ENCODE results near the gene CHST11.
"Not testable (repeated sequence)": the region's sequence is repeated elsewhere in the genome, so short reads cannot be mapped to it uniquely, and the experiment has no call there.

Gene CHST11

GRCh38 chr12:104743202-104743580 is 286.4 kb downstream of the CHST11 start:
- H3K4me1 Mint-ChIP-seq (ENCODE audit: low read depth in 2 of 2), result peaks cover 72 to 81% of the 10 kb centered on the region in 2 donors
- H3K9me3 Mint-ChIP-seq, result no peaks in the 10 kb centered on the region
- H3K27ac Mint-ChIP-seq, result peak overlapping the region in 1 of 2 donors; percentile 83
- peaks cover 19% of the 10 kb centered on the region for H3K36me3 Mint-ChIP-seq (ENCODE audit: insufficient read depth)
- DNase-seq, result no peak
- no peak for ATAC-seq (replicated peaks)
- no peak overlapping the region for H3K4me3 Mint-ChIP-seq
- H3K27me3 Mint-ChIP-seq, result no peaks in the 10 kb centered on the region

GRCh38 chr12:104743753-104744548 is 287.2 kb downstream of the CHST11 start:
- Mint-ChIP-seq H3K27ac (peak overlapping the region in 1 of 2 donors; percentile 42), H3K4me1 (ENCODE audit: low read depth in 2 of 2) (peaks cover 70 to 78% of the 10 kb centered on the region in 2 donors), H3K36me3 (ENCODE audit: insufficient read depth) (peaks cover 15% of the 10 kb centered on the region)
- H3K9me3 Mint-ChIP-seq; DNase-seq; ATAC-seq (replicated peaks); H3K4me3 Mint-ChIP-seq; H3K27me3 Mint-ChIP-seq: not testable (repeated sequence)

GRCh38 chr12:104746467-104747088 is 289.8 kb downstream of the CHST11 start:
- H3K4me3 Mint-ChIP-seq, result no peak overlapping the region
- peaks cover 7% of the 10 kb centered on the region for H3K36me3 Mint-ChIP-seq (ENCODE audit: insufficient read depth)
- ATAC-seq (replicated peaks) (no peak), DNase-seq (no peak)
- peaks cover 57 to 67% of the 10 kb centered on the region in 2 donors for H3K4me1 Mint-ChIP-seq (ENCODE audit: low read depth in 2 of 2)
- H3K27ac Mint-ChIP-seq, result peak overlapping the region; percentile 71 to 83
- H3K9me3 Mint-ChIP-seq, result no peaks in the 10 kb centered on the region
- no peaks in the 10 kb centered on the region for H3K27me3 Mint-ChIP-seq

- Mint-ChIP-seq H3K27me3 (no peaks in the 10 kb centered on the region), H3K4me1 (ENCODE audit: low read depth in 2 of 2) (peaks cover 61 to 67% of the 10 kb centered on the region in 2 donors), H3K9me3 (no peaks in the 10 kb centered on the region), H3K4me3 (no peak overlapping the region), H3K27ac (peak overlapping the region; percentile 71 to 83), H3K36me3 (ENCODE audit: insufficient read depth) (peaks cover 7% of the 10 kb centered on the region)
- no peak for DNase-seq
- no peak for ATAC-seq (replicated peaks)
Measured at GRCh38 chr12:104747330-104747729, 290.6 kb downstream of the CHST11 start.

GRCh38 chr12:104747955-104748354 is 291.2 kb downstream of the CHST11 start:
- ATAC-seq (replicated peaks) (peak; percentile 72), DNase-seq (no peak)
- Mint-ChIP-seq H3K9me3 (no peaks in the 10 kb centered on the region), H3K27ac (peak overlapping the region; percentile 71 to 83), H3K27me3 (no peaks in the 10 kb centered on the region), H3K36me3 (ENCODE audit: insufficient read depth) (peaks cover under 1% of the 10 kb centered on the region), H3K4me3 (peak overlapping the region in 1 of 2 donors; percentile 34), H3K4me1 (ENCODE audit: low read depth in 2 of 2) (peaks cover 56 to 61% of the 10 kb centered on the region in 2 donors)

- DNase-seq, result no peak
- no peaks in the 10 kb centered on the region for H3K9me3 Mint-ChIP-seq
- no peak for ATAC-seq (replicated peaks)
- H3K27me3 Mint-ChIP-seq, result no peaks in the 10 kb centered on the region
- H3K27ac Mint-ChIP-seq, result peak overlapping the region; percentile 49 to 83
- peaks cover 55 to 62% of the 10 kb centered on the region in 2 donors for H3K4me1 Mint-ChIP-seq (ENCODE audit: low read depth in 2 of 2)
- no peaks in the 10 kb centered on the region for H3K36me3 Mint-ChIP-seq (ENCODE audit: insufficient read depth)
- no peak overlapping the region for H3K4me3 Mint-ChIP-seq
Measured at GRCh38 chr12:104748356-104748755, 291.6 kb downstream of the CHST11 start.

GRCh38 chr12:104748790-104749189 is 292.0 kb downstream of the CHST11 start:
- H3K36me3 Mint-ChIP-seq (ENCODE audit: insufficient read depth), result no peaks in the 10 kb centered on the region
- no peaks in the 10 kb centered on the region for H3K27me3 Mint-ChIP-seq
- no peaks in the 10 kb centered on the region for H3K9me3 Mint-ChIP-seq
- H3K4me3 Mint-ChIP-seq, result peak overlapping the region in 1 of 2 donors; percentile 23
- peak overlapping the region; percentile 49 to 83 for H3K27ac Mint-ChIP-seq
- peaks cover 55 to 63% of the 10 kb centered on the region in 2 donors for H3K4me1 Mint-ChIP-seq (ENCODE audit: low read depth in 2 of 2)
- DNase-seq (no peak), ATAC-seq (replicated peaks) (no peak)

- no peak for ATAC-seq (replicated peaks)
- H3K4me1 Mint-ChIP-seq (ENCODE audit: low read depth in 2 of 2), result peaks cover 57 to 63% of the 10 kb centered on the region in 2 donors
- no peaks in the 10 kb centered on the region for H3K9me3 Mint-ChIP-seq
- H3K27ac Mint-ChIP-seq, result peak overlapping the region; percentile 49 to 83
- no peak for DNase-seq
- H3K4me3 Mint-ChIP-seq, result peak overlapping the region in 1 of 2 donors; percentile 20
- no peaks in the 10 kb centered on the region for H3K27me3 Mint-ChIP-seq
- no peaks in the 10 kb centered on the region for H3K36me3 Mint-ChIP-seq (ENCODE audit: insufficient read depth)
Measured at GRCh38 chr12:104749545-104749944, 292.8 kb downstream of the CHST11 start.

GRCh38 chr12:104750061-104750460 is 293.3 kb downstream of the CHST11 start:
- ATAC-seq (replicated peaks) (peak; percentile 64), DNase-seq (no peak)
- Mint-ChIP-seq H3K27me3 (no peaks in the 10 kb centered on the region), H3K4me1 (ENCODE audit: low read depth in 2 of 2) (peaks cover 56 to 64% of the 10 kb centered on the region in 2 donors), H3K36me3 (ENCODE audit: insufficient read depth) (no peaks in the 10 kb centered on the region), H3K27ac (peak overlapping the region in 1 of 2 donors; percentile 49), H3K4me3 (no peak overlapping the region), H3K9me3 (no peaks in the 10 kb centered on the region)

- DNase-seq (no peak), ATAC-seq (replicated peaks) (no peak)
- H3K27me3 Mint-ChIP-seq, result no peaks in the 10 kb centered on the region
- no peak overlapping the region for H3K27ac Mint-ChIP-seq
- H3K36me3 Mint-ChIP-seq (ENCODE audit: insufficient read depth), result no peaks in the 10 kb centered on the region
- no peak overlapping the region for H3K4me3 Mint-ChIP-seq
- no peaks in the 10 kb centered on the region for H3K9me3 Mint-ChIP-seq
- peaks cover 52 to 55% of the 10 kb centered on the region in 2 donors for H3K4me1 Mint-ChIP-seq (ENCODE audit: low read depth in 2 of 2)
Measured at GRCh38 chr12:104751120-104751519, 294.4 kb downstream of the CHST11 start.

- no peak for ATAC-seq (replicated peaks)
- H3K27me3 Mint-ChIP-seq, result no peaks in the 10 kb centered on the region
- no peaks in the 10 kb centered on the region for H3K36me3 Mint-ChIP-seq (ENCODE audit: insufficient read depth)
- no peak for DNase-seq
- no peak overlapping the region for H3K4me3 Mint-ChIP-seq
- peaks cover 49 to 50% of the 10 kb centered on the region in 2 donors for H3K4me1 Mint-ChIP-seq (ENCODE audit: low read depth in 2 of 2)
- no peaks in the 10 kb centered on the region for H3K9me3 Mint-ChIP-seq
- H3K27ac Mint-ChIP-seq, result peak overlapping the region in 1 of 2 donors; percentile 44
Measured at GRCh38 chr12:104751594-104751993, 294.8 kb downstream of the CHST11 start.

- H3K4me3 Mint-ChIP-seq, result no peak overlapping the region
- H3K4me1 Mint-ChIP-seq (ENCODE audit: low read depth in 2 of 2), result peaks cover 45 to 46% of the 10 kb centered on the region in 2 donors
Measured at GRCh38 chr12:104752016-104752415, 295.3 kb downstream of the CHST11 start.

GRCh38 chr12:104752881-104753280 is 296.1 kb downstream of the CHST11 start:
- Mint-ChIP-seq H3K9me3 (no peaks in the 10 kb centered on the region), H3K4me3 (no peak overlapping the region), H3K36me3 (ENCODE audit: insufficient read depth) (peaks cover 8% of the 10 kb centered on the region), H3K4me1 (ENCODE audit: low read depth in 2 of 2) (peaks cover 37 to 38% of the 10 kb centered on the region in 2 donors), H3K27me3 (no peaks in the 10 kb centered on the region), H3K27ac (peak overlapping the region; percentile 44 to 64)
- DNase-seq, result no peak
- no peak for ATAC-seq (replicated peaks)

More at GRCh38 chr12:104752016-104752415, 295.3 kb downstream of the CHST11 start:
- no peaks in the 10 kb centered on the region for H3K27me3 Mint-ChIP-seq
- no peak for ATAC-seq (replicated peaks)
- peaks cover 4% of the 10 kb centered on the region for H3K36me3 Mint-ChIP-seq (ENCODE audit: insufficient read depth)
- no peaks in the 10 kb centered on the region for H3K9me3 Mint-ChIP-seq
- no peak for DNase-seq
- H3K27ac Mint-ChIP-seq, result peak overlapping the region in 1 of 2 donors; percentile 44

- Mint-ChIP-seq H3K4me1 (ENCODE audit: low read depth in 2 of 2) (peaks cover 26 to 31% of the 10 kb centered on the region in 2 donors), H3K27ac (no peak overlapping the region), H3K27me3 (no peaks in the 10 kb centered on the region), H3K36me3 (ENCODE audit: insufficient read depth) (peaks cover 10% of the 10 kb centered on the region), H3K4me3 (no peak overlapping the region), H3K9me3 (no peaks in the 10 kb centered on the region)
- DNase-seq (no peak), ATAC-seq (replicated peaks) (no peak)
Measured at GRCh38 chr12:104756901-104757300, 300.2 kb downstream of the CHST11 start.

All from effector memory CD8-positive, alpha-beta T cell (primary cell).